NCI-H2196 treated with DMSO at 0.1 percent for 48 hours (cell line): Measurements from ENCODE around the gene B4GALT3.

ENCODE experiments used
- DNase-seq: peaks from one replicate; lab custom pipeline; 2025; ENCODE audit not compliant: unreplicated experiment; lab: John Stamatoyannopoulos, UW

Gene B4GALT3

GRCh38 chr1:161163793-161164192, 13.5 kb downstream of the B4GALT3 start:
- no peak for DNase-seq

- no peak for DNase-seq
These were observed 14.5 kb downstream of the B4GALT3 start for GRCh38 chr1:161162806-161163205.

- no peak for DNase-seq
These were observed 15.3 kb downstream of the B4GALT3 start for GRCh38 chr1:161162052-161162451.

GRCh38 chr1:161161652-161162051, 15.7 kb downstream of the B4GALT3 start:
- DNase-seq = no peak

- no peak for DNase-seq
These were observed 16.6 kb downstream of the B4GALT3 start for GRCh38 chr1:161160671-161161145.

- no peak for DNase-seq
These were observed 17.4 kb downstream of the B4GALT3 start for GRCh38 chr1:161159913-161160243.

GRCh38 chr1:161159087-161159912, 18.0 kb downstream of the B4GALT3 start, which contains the start of gene USP21:
TSS of gene USP21 (plus strand) at chr1:161159500. CDS start at chr1:161160641, 1,141 bp downstream.
- DNase-seq = peak; percentile 85

- DNase-seq = no peak
These were observed 18.8 kb downstream of the B4GALT3 start for GRCh38 chr1:161158316-161159010.

- no peak for DNase-seq
These were observed 19.4 kb downstream of the B4GALT3 start for GRCh38 chr1:161157867-161158266.

GRCh38 chr1:161153682-161154337, 23.5 kb downstream of the B4GALT3 start, which contains the start of gene UFC1:
TSS of gene UFC1 (plus strand) at chr1:161153978. CDS start at chr1:161153998, 20 bp downstream.
- peak; percentile 89 for DNase-seq

- DNase-seq = no peak
These were observed 24.1 kb downstream of the B4GALT3 start for GRCh38 chr1:161153176-161153575.

GRCh38 chr1:161145832-161146231, 31.5 kb downstream of the B4GALT3 start:
- no peak for DNase-seq

GRCh38 chr1:161140755-161141400, 36.4 kb downstream of the B4GALT3 start:
- DNase-seq = no peak

- no peak for DNase-seq
These were observed 37.5 kb downstream of the B4GALT3 start for GRCh38 chr1:161139766-161140165.

- DNase-seq = no peak
These were observed 38.9 kb downstream of the B4GALT3 start for GRCh38 chr1:161138431-161138830.

GRCh38 chr1:161137881-161138280, 39.4 kb downstream of the B4GALT3 start:
- no peak for DNase-seq

GRCh38 chr1:161133220-161133740, 44.0 kb downstream of the B4GALT3 start:
- no peak for DNase-seq

- peak; percentile 93 for DNase-seq
These were observed 44.7 kb downstream of the B4GALT3 start, which contains the start of gene DEDD for GRCh38 chr1:161132410-161133219. TSS of gene DEDD (minus strand) at chr1:161132667. CDS start at chr1:161124462, 8,205 bp downstream.

GRCh38 chr1:161131523-161132409, 45.5 kb downstream of the B4GALT3 start:
- no peak for DNase-seq
